Measurements from ENCODE around the gene OR4F29.
"Not testable (repeated sequence)": the region's sequence is repeated elsewhere in the genome, so short reads cannot be mapped to it uniquely, and the experiment has no call there.

OR4F29 gene

GRCh38 chr1:451578-451977, at the start of gene OR4F29:
TSS of gene OR4F29 (minus strand) at chr1:451678. CDS start at chr1:451678, 0 bp downstream.
- not testable (repeated sequence) for DNase-seq (ENCODE audit: low read depth in 2 of 2)

All from stimulated activated CD8-positive, alpha-beta memory T cell treated with anti-CD3 and anti-CD28 coated beads, Interleukin-7, amount 100 ng/mL, for 4 hours (primary cell).